ENCODE data around the gene LRIT1.

- TF ChIP-seq CTCF (IDR thresholded peaks at IDR 0.05) (no peak), POLR2A (IDR thresholded peaks at IDR 0.05) (no peak)
Measured at GRCh38 chr10:84181631-84182030, 59.7 kb downstream of the LRIT1 start.
